GM21786 (cell line): ENCODE results near the gene SOX15.
A peak's percentile ranks its signal among the peaks of the same experiment; 100 is the strongest.

Source experiments
- ATAC-seq: cut with Tn5 transposase; IDR thresholded peaks from one replicate; pipeline ENCODE4 v1.9.1; 2021; ENCODE audit not compliant: unreplicated experiment

The SOX15 gene

GRCh38 chr17:7579001-7579833 is 10.7 kb downstream of the SOX15 start, which contains the start of gene CD68:
TSS of gene CD68 (plus strand) at chr17:7579638. CDS start at chr17:7579678, 40 bp downstream.
- peak; percentile 43 for ATAC-seq

DNA sequence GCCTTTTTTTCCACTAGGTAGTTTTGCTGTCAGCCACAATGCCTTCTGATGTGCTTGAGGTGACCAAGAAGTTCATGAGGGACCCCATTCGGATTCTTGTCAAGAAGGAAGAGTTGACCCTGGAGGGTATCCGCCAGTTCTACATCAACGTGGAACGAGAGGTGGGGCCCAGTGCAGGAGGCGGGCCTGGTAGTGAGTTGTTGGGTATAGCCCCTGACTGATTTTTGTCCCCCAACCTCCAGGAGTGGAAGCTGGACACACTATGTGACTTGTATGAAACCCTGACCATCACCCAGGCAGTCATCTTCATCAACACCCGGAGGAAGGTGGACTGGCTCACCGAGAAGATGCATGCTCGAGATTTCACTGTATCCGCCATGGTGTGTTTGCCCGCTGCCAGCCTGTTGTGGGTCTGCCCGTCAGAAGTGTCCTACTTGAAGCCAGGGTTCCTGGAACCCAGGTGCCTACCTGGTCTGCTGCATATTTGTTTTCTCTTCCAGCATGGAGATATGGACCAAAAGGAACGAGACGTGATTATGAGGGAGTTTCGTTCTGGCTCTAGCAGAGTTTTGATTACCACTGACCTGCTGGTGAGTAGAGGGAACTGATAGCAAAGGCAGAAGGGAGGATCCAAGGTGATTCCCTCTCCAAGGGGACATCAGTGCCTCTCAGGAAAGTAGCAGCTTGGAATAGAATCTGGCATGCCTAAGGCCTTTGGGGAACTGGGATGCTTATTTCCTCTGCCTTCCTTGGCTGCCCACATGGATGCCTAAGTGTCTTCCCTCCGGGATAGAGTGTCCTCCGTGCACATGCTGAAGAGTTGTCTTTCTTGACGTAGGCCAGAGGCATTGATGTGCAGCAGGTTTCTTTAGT is 12.3 kb downstream of the SOX15 start:
- ATAC-seq: no peak

- ATAC-seq: no peak
Measured at GRCh38 chr17:7576432-7576937, 13.4 kb downstream of the SOX15 start.

- no peak for ATAC-seq
Measured at GRCh38 chr17:7575959-7576358, 13.9 kb downstream of the SOX15 start.

- ATAC-seq: no peak
Measured at GRCh38 chr17:7575481-7575883, 14.4 kb downstream of the SOX15 start.

GRCh38 chr17:7574176-7574953 is 15.5 kb downstream of the SOX15 start:
- no peak for ATAC-seq

- ATAC-seq: no peak
Measured at GRCh38 chr17:7573324-7574080, 16.4 kb downstream of the SOX15 start.

- ATAC-seq: peak; percentile 89
Measured at GRCh38 chr17:7572588-7573323, 17.1 kb downstream of the SOX15 start.

GRCh38 chr17:7572338-7572587 is 17.6 kb downstream of the SOX15 start:
- ATAC-seq: no peak

DNA sequence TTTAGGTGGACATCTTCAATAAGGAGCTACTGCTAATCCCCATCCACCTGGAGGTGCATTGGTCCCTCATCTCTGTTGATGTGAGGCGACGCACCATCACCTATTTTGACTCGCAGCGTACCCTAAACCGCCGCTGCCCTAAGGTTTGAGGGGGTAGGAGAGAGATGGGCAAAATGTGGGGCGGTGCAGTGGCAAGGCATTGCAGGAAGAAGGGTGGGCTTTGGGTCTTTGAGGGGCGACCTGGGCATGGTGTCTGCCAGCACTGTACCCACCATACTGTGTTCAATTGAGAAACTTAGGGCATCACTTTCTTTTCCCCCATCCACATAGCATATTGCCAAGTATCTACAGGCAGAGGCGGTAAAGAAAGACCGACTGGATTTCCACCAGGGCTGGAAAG is 19.5 kb downstream of the SOX15 start:
- no peak for ATAC-seq

GRCh38 chr17:7569571-7569970 is 20.3 kb downstream of the SOX15 start:
- no peak for ATAC-seq

DNA sequence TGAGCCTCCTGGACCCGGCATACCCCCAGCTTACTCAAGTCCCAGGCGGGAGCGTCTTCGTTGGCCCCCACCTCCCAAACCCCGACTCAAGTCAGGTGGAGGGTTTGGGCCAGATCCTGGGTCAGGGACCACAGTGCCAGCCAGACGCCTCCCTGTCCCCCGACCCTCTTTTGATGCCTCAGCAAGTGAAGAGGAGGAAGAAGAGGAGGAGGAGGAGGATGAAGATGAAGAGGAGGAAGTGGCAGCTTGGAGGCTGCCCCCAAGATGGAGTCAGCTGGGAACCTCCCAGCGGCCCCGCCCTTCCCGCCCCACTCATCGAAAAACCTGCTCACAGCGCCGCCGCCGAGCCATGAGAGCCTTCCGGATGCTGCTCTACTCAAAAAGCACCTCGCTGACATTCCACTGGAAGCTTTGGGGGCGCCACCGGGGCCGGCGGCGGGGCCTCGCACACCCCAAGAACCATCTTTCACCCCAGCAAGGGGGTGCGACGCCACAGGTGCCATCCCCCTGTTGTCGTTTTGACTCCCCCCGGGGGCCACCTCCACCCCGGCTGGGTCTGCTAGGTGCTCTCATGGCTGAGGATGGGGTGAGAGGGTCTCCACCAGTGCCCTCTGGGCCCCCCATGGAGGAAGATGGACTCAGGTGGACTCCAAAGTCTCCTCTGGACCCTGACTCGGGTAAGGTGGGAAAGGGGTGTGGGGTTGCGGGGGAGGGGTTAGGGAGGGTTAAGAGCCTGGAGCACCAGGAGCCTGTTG is 26.6 kb downstream of the SOX15 start:
- ATAC-seq: no peak

- no peak for ATAC-seq
Measured at GRCh38 chr17:7562208-7562605, 27.7 kb downstream of the SOX15 start.

- ATAC-seq: peak; percentile 49
Measured at GRCh38 chr17:7561589-7562207, 28.2 kb downstream of the SOX15 start, which contains the start of gene SENP3. TSS of gene SENP3 (plus strand) at chr17:7561919. CDS start at chr17:7563077, 1,158 bp downstream.

DNA sequence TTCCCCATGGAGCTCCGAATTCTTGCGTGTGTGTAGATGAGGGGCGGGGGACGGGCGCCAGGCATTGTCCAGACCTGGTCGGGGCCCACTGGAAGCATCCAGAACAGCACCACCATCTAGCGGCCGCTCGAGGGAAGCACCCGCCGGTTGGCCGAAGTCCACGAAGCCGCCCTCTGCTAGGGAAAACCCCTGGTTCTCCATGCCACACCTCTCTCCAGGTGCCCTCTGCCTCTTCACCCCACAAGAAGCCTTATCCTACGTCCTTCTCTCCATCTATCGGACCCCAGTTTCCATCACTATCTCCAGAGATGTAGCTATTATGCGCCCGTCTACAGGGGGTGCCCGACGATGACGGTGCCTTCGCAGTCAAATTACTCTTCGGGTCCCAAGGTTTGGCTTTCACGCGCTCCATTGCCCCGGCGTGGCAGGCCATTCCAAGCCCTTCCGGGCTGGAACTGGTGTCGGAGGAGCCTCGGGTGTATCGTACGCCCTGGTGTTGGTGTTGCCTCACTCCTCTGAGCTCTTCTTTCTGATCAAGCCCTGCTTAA is 28.8 kb downstream of the SOX15 start:
- peak; percentile 38 for ATAC-seq

GRCh38 chr17:7560172-7561027 is 29.5 kb downstream of the SOX15 start:
- ATAC-seq: no peak
